GM19438 (cell line): ENCODE measurements around the gene DNM3.

Experiments used
- ATAC-seq: cut with Tn5 transposase; IDR thresholded peaks from one replicate; pipeline ENCODE4 v1.9.1; 2021; ENCODE audit warnings: low read depth; ENCODE audit not compliant: unreplicated experiment

Gene DNM3

DNA sequence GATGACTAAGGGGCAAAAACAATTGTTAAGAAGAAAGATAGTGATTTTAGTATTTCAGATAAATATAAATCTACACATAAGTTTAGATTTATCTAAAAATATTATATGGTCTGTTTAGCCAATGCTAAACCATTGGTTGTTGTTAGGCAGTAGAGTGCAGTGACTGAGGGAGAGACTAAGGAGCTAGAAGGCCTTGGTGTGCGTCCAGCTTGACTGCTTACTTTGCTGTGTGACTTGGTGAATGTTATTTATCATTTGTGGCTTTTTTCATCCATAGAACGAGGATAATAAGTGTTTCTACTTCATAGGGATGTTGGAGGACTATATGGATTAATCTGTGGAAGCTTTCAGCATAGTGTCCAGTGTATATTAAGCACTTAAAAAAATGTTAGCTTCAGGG lies 314.5 kb downstream of the DNM3 start:
- no peak for ATAC-seq

DNA sequence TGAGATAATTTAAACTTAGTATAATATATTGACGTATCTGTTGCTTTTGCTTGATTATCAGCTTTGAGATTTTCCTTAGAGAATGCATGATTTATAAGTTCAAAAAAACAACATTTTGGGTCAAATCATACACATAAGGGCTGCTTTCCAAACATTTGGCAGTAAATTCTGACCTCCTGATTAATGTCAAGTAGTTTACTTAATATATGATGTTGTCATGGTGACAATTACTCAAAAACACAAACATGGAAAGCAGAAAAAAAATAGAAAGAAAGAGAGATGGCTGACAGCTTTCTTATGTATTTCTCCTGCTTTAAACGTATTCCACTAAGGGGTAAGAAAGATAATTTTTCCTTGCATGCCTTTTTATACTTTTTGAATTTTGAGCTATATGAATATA lies 320.9 kb downstream of the DNM3 start:
- no peak for ATAC-seq

DNA sequence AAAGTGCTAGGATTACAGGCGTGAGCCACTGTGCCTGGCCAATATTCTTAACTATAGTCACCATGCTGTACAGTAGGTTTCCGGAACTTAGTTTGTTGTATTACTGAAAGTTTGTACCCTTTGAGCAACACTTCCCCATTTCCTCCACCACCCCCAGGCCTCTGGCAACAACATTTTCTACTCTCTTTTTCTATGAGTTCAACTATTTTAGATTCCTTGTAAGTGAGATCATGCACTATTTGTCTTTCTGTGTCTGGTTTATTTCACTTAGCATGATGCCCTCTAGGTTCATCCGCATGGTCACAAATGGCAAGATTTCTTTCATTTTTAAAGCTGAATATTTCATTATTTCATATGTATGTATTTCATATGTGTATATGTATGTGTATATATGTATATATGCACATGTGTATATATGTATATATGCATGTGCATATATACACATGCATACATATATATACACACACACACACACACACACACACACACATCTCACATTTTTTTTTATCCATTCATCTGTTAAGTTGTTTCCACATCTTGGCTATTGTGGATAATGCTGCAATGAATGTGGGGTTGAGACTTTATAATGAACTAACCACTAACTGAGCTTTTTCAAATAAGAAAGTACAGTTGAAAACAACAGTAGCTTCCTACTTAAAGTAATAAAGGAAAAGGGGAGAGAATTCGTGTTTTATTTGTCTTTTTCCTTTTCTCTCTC lies 322.4 kb downstream of the DNM3 start:
- no peak for ATAC-seq

DNA sequence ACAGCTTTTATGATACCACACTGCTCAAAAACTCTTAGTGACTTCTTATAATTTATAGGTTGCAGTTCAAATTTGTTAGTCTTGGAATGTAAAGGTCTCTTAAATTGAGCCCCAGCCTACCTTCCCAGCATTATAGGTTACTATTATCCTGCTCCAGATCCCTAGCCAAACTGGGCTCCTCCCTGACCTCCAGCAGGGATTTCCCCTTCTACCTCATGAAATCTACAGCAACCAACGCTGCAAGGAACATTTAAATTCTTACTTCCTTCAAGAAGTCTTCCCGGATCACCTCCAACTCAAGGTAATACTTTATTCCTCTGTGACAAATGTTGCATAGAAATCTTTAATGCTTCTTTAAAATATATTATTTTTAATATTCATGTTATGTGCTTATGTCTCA lies 324.1 kb downstream of the DNM3 start:
- no peak for ATAC-seq

DNA sequence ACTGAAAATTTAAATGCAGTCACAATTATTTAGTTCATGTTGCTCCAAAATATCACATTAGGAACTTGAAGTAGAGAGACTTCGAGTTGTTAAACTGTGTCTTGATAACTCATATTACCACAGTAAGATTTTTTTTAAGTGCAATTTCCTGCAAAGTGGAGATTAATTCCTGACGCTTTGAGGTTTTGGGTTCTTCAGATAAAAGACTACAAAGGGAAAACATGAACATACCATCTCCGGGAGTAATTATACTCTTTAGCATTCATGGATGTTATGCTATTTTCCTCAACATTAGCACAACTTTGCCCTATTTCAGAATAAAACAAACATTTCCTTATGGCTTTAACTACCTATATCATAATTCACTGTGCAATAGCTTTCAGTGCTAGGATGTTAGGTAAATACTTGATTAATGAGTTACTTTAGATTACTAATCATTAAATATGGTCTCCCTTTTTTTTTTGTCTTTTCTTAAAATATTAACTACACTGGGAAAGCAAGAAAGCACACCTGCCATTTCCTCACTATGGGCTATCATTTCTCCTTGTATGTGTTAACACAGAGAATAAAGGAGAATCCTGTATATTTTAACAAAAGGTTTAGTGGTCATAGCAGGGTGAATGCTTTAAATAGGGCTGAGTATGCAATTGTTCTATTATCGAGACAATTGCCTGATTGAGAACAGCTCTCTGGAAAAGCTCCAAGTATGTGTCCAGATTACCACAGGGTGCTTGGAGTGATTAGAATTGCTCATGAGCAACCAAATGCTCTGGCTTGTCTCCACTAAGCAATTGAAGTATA lies 326.7 kb downstream of the DNM3 start:
- peak; percentile 44 for ATAC-seq

DNA sequence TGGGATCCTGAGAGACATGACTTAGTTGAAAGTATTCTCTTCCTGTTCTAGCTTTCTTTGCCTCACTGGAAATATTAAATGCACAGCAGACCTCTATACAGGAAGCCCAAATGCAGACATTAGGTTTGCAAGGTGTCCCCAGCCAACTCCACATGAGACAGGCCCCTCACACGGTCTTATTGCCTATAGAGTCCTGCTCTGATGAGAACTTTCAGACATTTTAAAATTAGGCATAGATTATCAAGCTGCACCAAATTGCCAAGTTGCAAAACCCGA lies 327.2 kb downstream of the DNM3 start:
- ATAC-seq = peak; percentile 53

DNA sequence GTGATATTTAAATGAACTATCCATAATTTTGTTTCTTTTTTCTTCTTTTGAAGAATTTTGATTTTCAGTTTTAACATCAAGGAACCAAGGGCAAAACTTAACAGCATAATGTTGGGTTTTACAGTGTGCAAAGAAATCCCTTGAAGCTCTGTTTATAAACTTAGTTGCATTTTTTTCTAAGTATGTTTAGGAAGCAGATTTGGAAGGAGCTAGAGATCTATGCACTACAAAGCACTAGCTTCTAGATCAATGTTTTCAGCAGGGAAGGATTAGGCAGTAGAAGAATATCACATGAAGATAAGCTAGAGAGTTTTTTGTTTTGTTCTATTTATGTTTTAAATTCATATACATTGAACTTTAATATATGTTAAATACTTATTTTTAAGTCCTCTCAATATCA lies 328.5 kb downstream of the DNM3 start:
- ATAC-seq = no peak

DNA sequence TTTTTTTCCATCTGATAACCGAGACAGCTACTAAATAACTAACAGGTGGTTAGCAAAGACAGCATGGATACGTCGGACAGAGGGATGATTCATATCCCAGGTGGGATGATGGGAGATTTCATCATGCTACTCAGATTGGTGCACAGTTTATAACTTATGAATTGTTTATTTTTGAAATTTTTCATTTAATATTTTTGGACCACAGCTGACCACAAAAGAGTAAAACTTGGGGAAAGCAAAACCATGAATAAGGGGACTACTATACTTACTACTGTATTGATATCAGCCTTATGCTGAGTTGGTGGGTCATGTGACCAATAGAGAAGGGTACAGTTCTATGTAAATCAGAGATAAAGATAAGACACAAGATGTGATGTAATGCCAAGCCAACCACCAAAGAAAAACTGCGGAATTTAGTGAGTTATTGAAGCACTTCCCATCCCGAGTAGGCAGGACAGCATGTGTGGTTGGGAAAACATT lies 331.1 kb downstream of the DNM3 start:
- no peak for ATAC-seq

DNA sequence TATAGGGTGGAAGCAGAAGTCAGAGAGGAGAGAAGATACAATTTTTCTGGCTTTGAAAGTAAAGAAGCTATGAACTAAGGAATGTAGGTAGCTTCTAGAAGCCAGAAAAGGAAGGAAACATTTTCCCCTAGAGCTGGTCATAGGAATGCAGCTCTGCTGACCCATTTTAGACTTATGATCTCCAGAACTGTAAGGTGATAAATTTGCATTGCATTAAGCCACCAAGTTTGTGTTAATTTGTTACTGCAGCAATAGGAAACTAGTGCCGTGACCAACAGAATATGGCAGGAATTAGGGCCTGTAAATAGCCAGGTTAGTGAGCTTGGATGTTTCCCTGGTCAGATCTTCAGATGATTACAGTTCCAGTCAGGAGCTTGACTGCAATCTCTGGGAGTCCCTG lies 334.9 kb downstream of the DNM3 start:
- ATAC-seq = no peak

DNA sequence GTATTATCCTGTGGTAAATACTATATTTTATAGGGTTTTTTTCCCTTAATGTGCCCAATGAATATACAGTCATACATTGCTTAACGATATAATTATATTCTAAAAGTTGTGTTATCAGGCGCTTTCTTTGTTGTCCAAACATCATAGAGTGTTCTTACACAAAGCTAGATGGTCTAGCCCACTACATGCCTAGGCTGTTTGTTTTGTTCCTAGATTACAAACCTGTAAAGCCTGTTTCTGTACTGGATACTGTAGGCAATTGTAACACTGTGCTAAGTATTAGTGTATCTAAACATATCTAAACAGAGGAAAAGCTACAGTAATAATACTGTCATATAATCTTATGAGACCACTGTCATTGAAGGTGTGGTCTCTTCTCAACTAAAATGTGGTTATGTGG lies 336.6 kb downstream of the DNM3 start:
- no peak for ATAC-seq

DNA sequence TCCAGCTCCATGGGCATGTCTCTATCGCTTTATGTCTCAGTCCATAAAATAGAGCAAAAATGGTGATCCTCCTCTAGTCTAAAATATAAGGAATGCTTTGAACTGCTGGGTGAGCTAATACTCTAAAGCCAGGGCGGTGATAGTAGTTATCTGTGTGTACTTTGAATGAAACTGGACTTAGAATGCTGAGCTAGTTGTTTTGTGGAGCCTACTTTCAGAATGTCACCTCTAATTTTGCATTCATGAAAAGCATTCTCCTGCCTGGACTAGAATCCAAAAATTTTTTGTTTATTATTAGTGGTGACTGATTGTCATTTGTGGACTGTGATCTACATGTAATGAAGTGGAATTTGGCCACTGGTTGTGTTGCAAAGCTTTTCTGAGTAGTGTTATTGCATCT lies 337.6 kb downstream of the DNM3 start:
- ATAC-seq = no peak

DNA sequence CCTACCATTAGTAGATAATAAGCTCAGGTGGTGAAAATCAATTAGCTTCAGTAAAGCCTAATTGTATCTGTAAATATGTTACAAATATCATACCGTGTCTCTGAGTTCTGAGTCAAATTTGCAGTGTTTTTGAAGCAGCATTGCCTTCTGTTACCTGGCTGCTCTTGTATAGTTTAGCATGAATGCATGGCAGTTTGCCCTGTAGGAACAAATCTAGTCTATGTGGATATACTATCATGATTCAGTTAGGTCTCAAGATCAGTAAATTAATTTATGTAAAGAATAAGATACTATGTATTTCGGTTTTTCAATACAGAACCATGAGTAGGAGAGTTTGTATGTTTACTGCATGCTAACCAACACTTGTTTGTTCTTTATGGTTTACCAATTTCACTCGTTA lies 338.6 kb downstream of the DNM3 start:
- ATAC-seq = no peak

DNA sequence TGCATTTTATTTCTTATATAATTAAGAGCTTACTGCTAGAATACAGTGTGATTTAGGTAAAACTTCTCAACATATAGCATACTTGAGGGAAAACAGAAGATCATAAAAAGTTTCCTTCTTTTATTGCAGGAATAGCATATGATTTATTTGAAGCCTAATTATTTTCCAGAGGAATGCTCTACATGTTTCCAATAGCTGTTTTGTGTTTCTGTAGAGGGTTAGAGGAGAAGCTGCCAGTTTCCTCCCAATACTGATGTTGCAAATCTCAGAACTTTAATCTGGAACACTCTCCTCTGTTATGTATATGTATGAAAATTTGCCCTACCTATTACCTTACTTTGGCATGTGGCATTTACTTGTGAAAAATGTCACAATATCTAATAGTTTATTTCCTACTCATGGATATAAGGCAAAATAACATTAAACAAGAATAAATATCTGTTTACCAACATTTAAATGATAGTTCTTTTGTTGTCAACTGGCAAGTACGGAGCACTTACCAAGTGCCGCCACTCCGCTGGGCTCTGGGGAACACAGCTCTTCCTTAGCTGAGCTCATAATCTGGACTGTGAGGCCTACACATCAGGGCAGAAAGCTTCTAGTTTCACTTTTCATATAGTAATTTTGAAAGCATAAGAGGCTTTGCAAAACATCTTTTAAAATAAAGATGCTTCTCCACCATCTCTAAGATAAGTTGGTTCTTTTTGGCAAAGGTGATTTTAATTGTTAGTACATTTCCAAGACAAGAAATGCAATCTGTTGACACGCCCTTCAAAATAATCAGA lies 339.4 kb downstream of the DNM3 start:
- ATAC-seq = peak; percentile 59

DNA sequence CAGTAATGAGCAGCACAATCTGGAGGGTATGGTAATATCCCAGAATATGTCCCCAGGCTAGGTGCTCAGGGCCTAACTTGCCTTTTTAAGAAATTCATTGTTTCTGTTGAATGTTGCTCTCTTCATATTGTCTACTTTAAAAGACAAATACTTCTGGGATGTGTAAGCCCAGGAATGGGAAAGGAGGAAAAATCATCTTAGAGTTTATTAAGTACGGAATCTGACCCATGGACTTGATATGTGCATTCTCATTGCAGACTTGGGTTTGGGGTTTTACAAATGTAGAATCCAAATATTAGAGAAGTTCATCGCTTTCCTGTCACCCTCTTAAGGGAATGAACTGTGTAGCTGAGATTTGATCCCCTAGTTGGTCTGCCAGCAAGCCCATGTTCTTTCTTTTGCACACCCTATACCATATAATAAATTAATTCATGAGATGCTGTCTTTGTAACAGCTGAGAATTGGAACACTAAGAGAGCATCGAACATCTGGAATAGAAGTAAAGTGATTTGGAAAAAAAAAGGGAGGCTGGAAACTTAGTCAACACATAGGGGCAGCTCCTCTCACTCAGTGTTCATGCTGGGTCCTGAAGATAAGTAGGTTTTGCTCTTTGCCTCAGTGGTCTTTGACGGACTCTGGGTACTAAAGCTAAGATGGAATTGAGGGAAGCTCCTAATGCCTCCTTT lies 343.4 kb downstream of the DNM3 start:
- peak; percentile 7 for ATAC-seq

DNA sequence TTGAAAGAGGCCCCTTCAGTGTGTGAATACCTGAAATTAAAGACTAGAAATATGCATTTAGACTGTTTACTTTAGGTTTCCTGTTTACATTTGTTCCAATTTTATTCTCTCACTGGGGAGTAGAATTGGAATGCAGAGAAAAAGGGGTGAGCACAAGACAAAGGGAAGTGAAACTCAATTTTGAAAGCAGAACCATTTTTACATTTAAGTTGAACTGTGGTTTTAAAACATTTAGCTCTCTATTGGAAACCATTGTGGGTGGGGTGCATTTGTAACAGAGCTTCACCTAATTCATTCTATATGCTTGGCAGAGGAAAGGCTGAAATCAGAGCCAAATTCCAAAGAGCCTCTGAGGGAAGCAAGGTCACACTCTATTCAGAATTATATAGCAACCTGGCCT lies 343.9 kb downstream of the DNM3 start:
- ATAC-seq = peak; percentile 60

DNA sequence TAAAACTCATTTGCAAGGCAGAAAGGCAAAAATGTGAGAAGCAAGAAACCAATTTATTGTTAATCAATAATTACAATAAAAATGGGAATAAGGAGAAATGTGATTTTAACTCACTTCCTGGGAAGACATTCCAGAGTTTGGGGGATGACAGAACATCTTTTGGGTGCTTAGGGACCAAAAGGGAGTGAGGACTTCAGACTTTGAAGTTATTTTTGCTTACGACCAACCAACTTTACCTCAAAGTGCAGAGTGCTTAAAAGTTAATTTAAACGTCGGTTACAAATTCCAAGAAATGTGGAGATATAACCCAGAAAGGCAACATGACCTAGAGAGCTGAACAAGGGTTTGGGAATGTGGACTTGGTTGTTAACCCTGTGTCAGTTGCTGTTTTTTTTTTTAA lies 344.7 kb downstream of the DNM3 start:
- no peak for ATAC-seq

DNA sequence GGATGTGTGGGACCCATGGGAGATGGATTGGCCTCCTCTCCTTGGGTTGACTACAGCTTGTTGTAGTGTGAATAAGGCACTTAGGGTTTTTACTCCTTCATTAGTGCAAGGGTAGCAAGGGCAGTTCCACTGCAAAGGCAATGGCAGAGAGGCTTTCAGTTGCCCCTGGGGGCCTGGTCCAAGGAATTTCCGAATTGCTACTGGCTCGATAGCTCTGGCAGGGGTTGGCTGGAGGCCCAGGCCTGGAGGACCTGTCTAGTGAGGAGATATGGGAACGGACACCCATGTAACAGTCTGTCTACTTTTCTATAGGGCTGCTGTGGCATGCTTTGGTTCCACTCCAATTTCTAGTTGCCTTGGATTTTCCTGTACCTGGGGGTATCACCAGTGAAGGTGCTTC lies 360.3 kb downstream of the DNM3 start:
- ATAC-seq = no peak

DNA sequence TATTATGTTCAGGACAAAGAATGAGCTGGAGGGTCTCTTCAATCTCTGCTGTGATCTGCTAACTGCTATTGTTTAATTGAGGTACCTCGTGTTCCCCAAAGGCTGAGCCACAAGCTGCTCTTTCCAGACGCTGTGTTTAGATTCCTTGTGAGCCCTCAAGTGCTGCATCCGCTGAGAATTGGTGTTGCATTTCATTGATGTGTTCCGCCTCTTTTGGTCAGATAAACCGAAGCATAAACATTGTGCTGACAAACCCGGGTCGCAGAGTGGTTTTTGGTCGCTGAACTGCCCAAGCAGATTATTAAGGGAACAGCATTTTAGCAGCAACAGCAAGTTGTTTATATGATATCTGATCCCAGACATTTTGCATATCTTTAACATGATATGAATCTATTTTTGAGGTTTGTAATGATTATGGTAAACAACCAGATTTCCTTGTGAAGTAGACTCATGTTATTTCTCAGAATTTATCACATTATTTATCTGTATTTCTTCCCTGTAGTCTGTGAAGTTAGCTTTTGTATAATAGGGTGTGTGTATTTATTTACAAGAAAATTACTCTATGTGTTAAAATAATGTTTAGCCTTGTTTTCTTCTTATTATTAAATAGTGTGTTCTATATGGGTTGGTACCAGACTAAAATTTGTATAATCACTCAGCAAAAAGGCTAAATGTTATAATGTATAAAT lies 362.0 kb downstream of the DNM3 start:
- ATAC-seq = no peak

DNA sequence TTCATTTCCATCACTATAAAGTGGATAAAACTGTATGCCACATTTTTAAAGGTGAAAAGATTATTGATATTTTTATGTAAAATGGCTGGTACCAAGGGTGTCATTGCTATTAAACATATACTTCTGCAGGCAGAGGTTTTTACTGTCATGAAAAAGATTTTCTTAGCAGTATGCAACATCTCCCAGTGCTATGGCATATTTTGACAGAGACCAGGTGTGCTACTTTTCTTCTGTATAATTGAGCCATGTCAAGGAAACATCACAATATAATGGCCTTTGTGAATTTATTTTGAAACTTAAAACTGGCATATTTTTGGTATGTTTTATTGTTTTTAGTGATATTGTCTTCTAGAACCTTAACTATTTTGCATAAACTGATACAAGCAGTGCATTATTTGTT lies 362.6 kb downstream of the DNM3 start:
- no peak for ATAC-seq

DNA sequence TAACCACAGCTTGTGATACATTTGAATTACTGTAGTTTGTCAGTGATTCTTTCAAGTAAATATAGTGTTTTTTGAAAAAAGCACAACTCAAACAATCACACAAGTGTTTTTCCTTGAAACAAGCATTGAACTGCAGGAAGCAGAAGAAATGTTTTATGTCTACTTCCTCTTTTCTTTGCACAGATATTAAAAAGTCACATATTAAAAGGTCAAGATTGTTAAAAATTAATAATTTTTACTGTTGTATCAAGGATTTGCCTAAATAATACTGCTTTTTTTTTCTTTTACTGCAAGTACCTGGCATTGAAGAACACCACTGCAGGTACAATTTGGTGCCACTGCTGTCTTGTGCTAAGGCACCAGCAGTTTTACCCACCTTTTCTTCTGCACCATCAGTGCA lies 365.0 kb downstream of the DNM3 start:
- no peak for ATAC-seq
